ENCODE results near the gene FILIP1L.

DNA sequence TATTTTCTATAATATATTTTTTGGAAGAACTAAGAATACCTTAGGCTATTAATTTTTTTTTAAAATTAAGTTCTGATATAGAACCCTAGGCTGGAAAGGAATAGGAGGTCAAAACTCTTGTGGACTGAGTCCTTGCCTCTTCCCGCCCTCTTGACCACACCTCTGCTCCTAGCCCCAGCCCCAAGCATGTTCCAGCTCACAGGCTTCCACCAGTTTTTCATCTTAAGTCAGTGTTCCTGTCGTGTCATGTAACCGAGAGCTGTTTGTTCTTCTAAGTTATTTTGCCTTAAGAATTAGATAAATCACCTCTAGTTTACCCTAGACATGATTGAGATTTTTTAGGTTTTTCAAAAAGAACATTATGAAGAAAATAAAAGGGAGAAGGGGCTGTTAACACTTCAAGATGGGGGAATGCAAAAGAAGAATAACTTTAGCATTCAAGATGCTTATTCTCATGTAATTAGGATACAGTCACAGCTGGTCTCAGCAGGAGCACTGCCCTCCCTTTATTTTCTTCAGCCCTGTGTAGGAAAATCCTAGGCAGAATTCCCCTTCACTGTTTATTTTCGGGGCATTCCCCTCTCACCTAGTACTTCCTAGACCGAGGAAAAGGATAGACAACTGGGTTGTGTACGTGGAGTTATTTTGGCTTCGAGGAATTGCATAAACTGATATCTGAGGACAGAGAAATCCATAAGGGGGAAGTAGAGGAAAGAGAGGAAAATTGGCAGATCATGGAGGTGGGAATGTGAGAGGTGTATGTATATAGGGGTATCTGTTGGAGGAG lies 186.4 kb downstream of the FILIP1L start:
- TF ChIP-seq, protein P1, sequence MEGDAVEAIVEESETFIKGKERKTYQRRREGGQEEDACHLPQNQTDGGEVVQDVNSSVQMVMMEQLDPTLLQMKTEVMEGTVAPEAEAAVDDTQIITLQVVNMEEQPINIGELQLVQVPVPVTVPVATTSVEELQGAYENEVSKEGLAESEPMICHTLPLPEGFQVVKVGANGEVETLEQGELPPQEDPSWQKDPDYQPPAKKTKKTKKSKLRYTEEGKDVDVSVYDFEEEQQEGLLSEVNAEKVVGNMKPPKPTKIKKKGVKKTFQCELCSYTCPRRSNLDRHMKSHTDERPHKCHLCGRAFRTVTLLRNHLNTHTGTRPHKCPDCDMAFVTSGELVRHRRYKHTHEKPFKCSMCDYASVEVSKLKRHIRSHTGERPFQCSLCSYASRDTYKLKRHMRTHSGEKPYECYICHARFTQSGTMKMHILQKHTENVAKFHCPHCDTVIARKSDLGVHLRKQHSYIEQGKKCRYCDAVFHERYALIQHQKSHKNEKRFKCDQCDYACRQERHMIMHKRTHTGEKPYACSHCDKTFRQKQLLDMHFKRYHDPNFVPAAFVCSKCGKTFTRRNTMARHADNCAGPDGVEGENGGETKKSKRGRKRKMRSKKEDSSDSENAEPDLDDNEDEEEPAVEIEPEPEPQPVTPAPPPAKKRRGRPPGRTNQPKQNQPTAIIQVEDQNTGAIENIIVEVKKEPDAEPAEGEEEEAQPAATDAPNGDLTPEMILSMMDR (IDR thresholded peaks at IDR 0.05) = no peak
- TF ChIP-seq ELF1 (IDR thresholded peaks at IDR 0.05) (no peak), FOXM1 (IDR thresholded peaks at IDR 0.05; ENCODE audit: low read depth) (no peak), EP300 (IDR thresholded peaks at IDR 0.05; ENCODE audit: borderline replicate concordance in 1 of 2, low read depth in 1 of 2, low read length in 1 of 2) (no peak), TAF1 (IDR thresholded peaks at IDR 0.05; ENCODE audit: borderline replicate concordance, low read depth, low read length) (no peak), FOXJ3 (CRISPR knock-in tag; IDR thresholded peaks at IDR 0.05) (no peak), RAD21 (IDR thresholded peaks at IDR 0.05; ENCODE audit: low read length) (no peak), TCF12 (IDR thresholded peaks at IDR 0.05) (no peak), SIN3A (IDR thresholded peaks at IDR 0.05; ENCODE audit: borderline replicate concordance, low read depth, low read length) (no peak), GABPA (IDR thresholded peaks at IDR 0.05; ENCODE audit: low read depth) (no peak), TEAD4 (IDR thresholded peaks at IDR 0.05; ENCODE audit: borderline replicate concordance, insufficient read depth) (no peak)
- TF ChIP-seq, protein P2, sequence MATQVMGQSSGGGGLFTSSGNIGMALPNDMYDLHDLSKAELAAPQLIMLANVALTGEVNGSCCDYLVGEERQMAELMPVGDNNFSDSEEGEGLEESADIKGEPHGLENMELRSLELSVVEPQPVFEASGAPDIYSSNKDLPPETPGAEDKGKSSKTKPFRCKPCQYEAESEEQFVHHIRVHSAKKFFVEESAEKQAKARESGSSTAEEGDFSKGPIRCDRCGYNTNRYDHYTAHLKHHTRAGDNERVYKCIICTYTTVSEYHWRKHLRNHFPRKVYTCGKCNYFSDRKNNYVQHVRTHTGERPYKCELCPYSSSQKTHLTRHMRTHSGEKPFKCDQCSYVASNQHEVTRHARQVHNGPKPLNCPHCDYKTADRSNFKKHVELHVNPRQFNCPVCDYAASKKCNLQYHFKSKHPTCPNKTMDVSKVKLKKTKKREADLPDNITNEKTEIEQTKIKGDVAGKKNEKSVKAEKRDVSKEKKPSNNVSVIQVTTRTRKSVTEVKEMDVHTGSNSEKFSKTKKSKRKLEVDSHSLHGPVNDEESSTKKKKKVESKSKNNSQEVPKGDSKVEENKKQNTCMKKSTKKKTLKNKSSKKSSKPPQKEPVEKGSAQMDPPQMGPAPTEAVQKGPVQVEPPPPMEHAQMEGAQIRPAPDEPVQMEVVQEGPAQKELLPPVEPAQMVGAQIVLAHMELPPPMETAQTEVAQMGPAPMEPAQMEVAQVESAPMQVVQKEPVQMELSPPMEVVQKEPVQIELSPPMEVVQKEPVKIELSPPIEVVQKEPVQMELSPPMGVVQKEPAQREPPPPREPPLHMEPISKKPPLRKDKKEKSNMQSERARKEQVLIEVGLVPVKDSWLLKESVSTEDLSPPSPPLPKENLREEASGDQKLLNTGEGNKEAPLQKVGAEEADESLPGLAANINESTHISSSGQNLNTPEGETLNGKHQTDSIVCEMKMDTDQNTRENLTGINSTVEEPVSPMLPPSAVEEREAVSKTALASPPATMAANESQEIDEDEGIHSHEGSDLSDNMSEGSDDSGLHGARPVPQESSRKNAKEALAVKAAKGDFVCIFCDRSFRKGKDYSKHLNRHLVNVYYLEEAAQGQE (IDR thresholded peaks at IDR 0.05; ENCODE audit: low read depth, low read length) = no peak

All from SK-N-SH (cell line).